B cell (primary cell): ENCODE results near the gene IL4. TPM values are rescaled to one million over a fixed set of nuclear protein-coding genes. Genes with fewer than 3 reads are reported as not detected.

Experiments used
- ATAC-seq: fragments of 200-7000 bp; cut with Tn5 transposase; one replicate; pipeline ENCODE4 v1.10.0; 2021; ENCODE audit warnings: low read depth, mild to moderate bottlenecking, moderate number of reproducible peaks, moderate library complexity
- CTCF ChIA-PET: fragments of 350-600 bp; sonication (Branson Sonifier 250); formaldehyde crosslinking; loops from one replicate; lab custom pipeline; 2021; ENCODE audit warnings: antibody characterized with exemption, inconsistent platforms; lab: Charles Lee
- POLR2A ChIA-PET: fragments of 350-600 bp; sonication (Branson Sonifier 250); formaldehyde crosslinking; loops from one replicate; lab custom pipeline; 2021; ENCODE audit warnings: antibody characterized with exemption; lab: Charles Lee
- DNase-seq: peaks from one replicate; pipeline ENCODE4 v3.0.0; 2013
- H2AFZ ChIP-seq: 2 replicates; pipeline ENCODE4 v1.6.1; 2012; ENCODE audit warnings: mild to moderate bottlenecking, low read depth, low read length; ENCODE audit not compliant: insufficient read depth, poor library complexity, severe bottlenecking
- H3K27ac ChIP-seq, 2 donors: 1 replicate in 1 of 2; 2 replicates in 1 of 2; pipeline ENCODE4 v1.5.1; 2012 to 2013; ENCODE audit warnings: low read length in 2 of 2, mild to moderate bottlenecking in 2 of 2, moderate library complexity in 1 of 2
- H3K27me3 ChIP-seq, 4 experiments: fragments of 200-600 bp in 1 of 4; sonication (generic) in 1 of 4; replicated peaks in 1 of 4; 1 replicate in 2 of 4; 2 replicates in 2 of 4; pipeline versions ENCODE4 v1.6.1 to v1.7.0; 2013 to 2016; ENCODE audit warnings: low read length in 3 of 4, mild to moderate bottlenecking in 2 of 4, mixed read lengths in 1 of 4, moderate library complexity in 1 of 4; ENCODE audit not compliant: insufficient read depth in 4 of 4, control insufficient read depth in 3 of 4; ENCODE audit errors: control extremely low read depth in 1 of 4
- H3K36me3 ChIP-seq, 2 experiments: replicated peaks in 1 of 2; 1 replicate in 1 of 2; 2 replicates in 1 of 2; pipeline versions ENCODE4 v1.6.1 to v1.7.1; 2013; ENCODE audit warnings: low read length in 1 of 2; ENCODE audit not compliant: insufficient read depth in 2 of 2, control insufficient read depth in 1 of 2; ENCODE audit errors: control extremely low read depth in 1 of 2, extremely low read depth in 1 of 2
- H3K4me1 ChIP-seq, 2 donors: fragments of 200-600 bp in 1 of 2; sonication (generic) in 1 of 2; 1 replicate in 1 of 2; 2 replicates in 1 of 2; pipeline versions ENCODE4 v1.5.1 to v1.6.1; 2013 to 2017; ENCODE audit warnings: low read length in 2 of 2; ENCODE audit not compliant: control insufficient read depth in 2 of 2, insufficient read depth in 2 of 2
- H3K4me2 ChIP-seq: replicated peaks from 2 replicates; pipeline ENCODE3; 2012; ENCODE audit warnings: mild to moderate bottlenecking, low read depth, low read length; ENCODE audit not compliant: poor library complexity, severe bottlenecking
- H3K4me3 ChIP-seq, 5 experiments: fragments of 200-600 bp in 1 of 5; sonication (generic) in 1 of 5; 1 replicate in 3 of 5; 2 replicates in 2 of 5; pipeline versions ENCODE4 v1.5.1 to v1.7.0; 2011 to 2016; ENCODE audit warnings: low read length in 4 of 5, mild to moderate bottlenecking in 4 of 5, low read depth in 2 of 5, control low read depth in 1 of 5, moderate library complexity in 1 of 5; ENCODE audit not compliant: insufficient read depth in 1 of 5; ENCODE audit errors: control extremely low read depth in 1 of 5, extremely low read depth in 1 of 5
- H3K79me2 ChIP-seq: fragments of 200-600 bp; sonication (generic); one replicate; pipeline ENCODE4 v1.6.0; 2016; ENCODE audit warnings: low read length; ENCODE audit not compliant: control insufficient read depth, insufficient read depth
- H3K9ac ChIP-seq: fragments of 200-600 bp; sonication (generic); 2 replicates; pipeline ENCODE4 v1.6.1; 2017; ENCODE audit warnings: mild to moderate bottlenecking, low read length, moderate library complexity
- H3K9me3 ChIP-seq, 3 donors: one replicate each; pipeline versions ENCODE4 v1.6.1 to v1.7.1; 2013; ENCODE audit warnings: low read length in 2 of 3; ENCODE audit not compliant: control insufficient read depth in 2 of 3, insufficient read depth in 1 of 3; ENCODE audit errors: control extremely low read depth in 1 of 3
- H4K20me1 ChIP-seq: 2 replicates; pipeline ENCODE4 v1.6.0; 2012; ENCODE audit warnings: mild to moderate bottlenecking, low read length; ENCODE audit not compliant: insufficient read depth, control insufficient read depth, poor library complexity, severe bottlenecking
- H3K27ac Mint-ChIP-seq: one replicate; pipeline ENCODE4 v1.8.0; 2021; ENCODE audit warnings: mixed read lengths
- H3K27me3 Mint-ChIP-seq: one replicate; pipeline ENCODE4 v1.8.0; 2021; ENCODE audit warnings: mixed read lengths
- H3K4me1 Mint-ChIP-seq: one replicate; pipeline ENCODE4 v1.8.0; 2021; ENCODE audit warnings: mixed read lengths
- H3K4me3 Mint-ChIP-seq: one replicate; pipeline ENCODE4 v1.8.0; 2021; ENCODE audit warnings: mixed read lengths
- H3K9me3 Mint-ChIP-seq: one replicate; pipeline ENCODE4 v1.8.0; 2022; ENCODE audit warnings: mixed read lengths; ENCODE audit not compliant: insufficient read depth
- EZH2 ChIP-seq: IDR thresholded peaks from 2 replicates; pipeline ENCODE4 v1.6.1; 2012; ENCODE audit warnings: borderline replicate concordance, low read depth, mild to moderate bottlenecking, moderate library complexity, low read length; ENCODE audit not compliant: insufficient read depth, poor library complexity, severe bottlenecking
- WGBS: methylation state at CpG from one replicate; pipeline ENCODE4 v1.1.5; 2013; ENCODE audit warnings: missing lambda C conversion rate; ENCODE audit not compliant: insufficient coverage; 5-methylcytosine and 5-hydroxymethylcytosine counted together
- intact Hi-C: fragments of 100-400 bp; cut with micrococcal nuclease; formaldehyde crosslinking; loops from one replicate; pipeline ENCODE4 v1.10.0; 2022
- polyA plus RNA-seq: library from polyadenylated mRNA; depleted of rRNA; stranded (reverse); fragments of >200 nt; gene quantifications from 2 replicates; pipeline ENCODE4 v1.2.3, GENCODE V29; 2012
- total RNA-seq, 2 donors: library from RNA; stranded (reverse); fragments of 120-200 nt in 1 of 2; gene quantifications; 1 replicate in 1 of 2; 2 replicates in 1 of 2; pipeline versions ENCODE4 v1.2.3 to v1.2.4, GENCODE V29; 2013 to 2022
- TF ChIP-seq, protein P1 (sequence below): fragments of 200-600 bp; IDR thresholded peaks from one replicate; pipeline ENCODE4 v1.8.0; 2022; ENCODE audit warnings: antibody characterized with exemption, mild to moderate bottlenecking

IL4 gene
- total and polyA plus RNA-seq, 2 donors (not counting 1 experiment from before 2014, with no cell fraction given) = not detected

DNA sequence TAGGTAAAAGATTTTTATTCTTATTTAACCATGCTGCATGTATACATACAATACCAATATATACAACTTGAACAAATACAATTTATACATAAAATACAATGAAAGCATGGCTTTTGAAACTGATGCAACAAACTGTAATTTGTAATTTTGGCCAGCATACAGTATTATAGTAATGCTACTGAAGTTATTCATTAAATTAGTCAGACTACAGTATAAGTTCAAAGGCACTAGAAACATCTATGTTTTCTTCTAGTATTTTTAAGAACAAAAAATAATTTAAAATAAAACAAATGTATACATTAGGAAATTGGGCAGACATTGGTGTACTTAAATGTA, 18.8 kb downstream of the IL4 start:
- no peak for TF ChIP-seq EZH2
- TF ChIP-seq, protein P1, sequence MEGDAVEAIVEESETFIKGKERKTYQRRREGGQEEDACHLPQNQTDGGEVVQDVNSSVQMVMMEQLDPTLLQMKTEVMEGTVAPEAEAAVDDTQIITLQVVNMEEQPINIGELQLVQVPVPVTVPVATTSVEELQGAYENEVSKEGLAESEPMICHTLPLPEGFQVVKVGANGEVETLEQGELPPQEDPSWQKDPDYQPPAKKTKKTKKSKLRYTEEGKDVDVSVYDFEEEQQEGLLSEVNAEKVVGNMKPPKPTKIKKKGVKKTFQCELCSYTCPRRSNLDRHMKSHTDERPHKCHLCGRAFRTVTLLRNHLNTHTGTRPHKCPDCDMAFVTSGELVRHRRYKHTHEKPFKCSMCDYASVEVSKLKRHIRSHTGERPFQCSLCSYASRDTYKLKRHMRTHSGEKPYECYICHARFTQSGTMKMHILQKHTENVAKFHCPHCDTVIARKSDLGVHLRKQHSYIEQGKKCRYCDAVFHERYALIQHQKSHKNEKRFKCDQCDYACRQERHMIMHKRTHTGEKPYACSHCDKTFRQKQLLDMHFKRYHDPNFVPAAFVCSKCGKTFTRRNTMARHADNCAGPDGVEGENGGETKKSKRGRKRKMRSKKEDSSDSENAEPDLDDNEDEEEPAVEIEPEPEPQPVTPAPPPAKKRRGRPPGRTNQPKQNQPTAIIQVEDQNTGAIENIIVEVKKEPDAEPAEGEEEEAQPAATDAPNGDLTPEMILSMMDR = no peak
- no peaks in the 10 kb centered on the region for H3K27me3 Mint-ChIP-seq
- Histone ChIP-seq H3K27ac (no peak overlapping the region), H3K79me2 (no peaks in the 10 kb centered on the region), H2AFZ (no peak overlapping the region), H3K4me1 (peaks cover 0 to 7% of the 10 kb centered on the region in 2 donors), H3K4me3 (no peak overlapping the region), H3K4me2 (no peak overlapping the region), H4K20me1 (no peaks in the 10 kb centered on the region), H3K27me3 (no peaks in the 10 kb centered on the region), H3K9me3 (no peaks in the 10 kb centered on the region), H3K9ac (no peak overlapping the region), H3K36me3 (no peaks in the 10 kb centered on the region)
- DNase-seq (no peak), ATAC-seq (no peak)
- H3K27ac Mint-ChIP-seq = no peak overlapping the region
- no peak overlapping the region for H3K4me3 Mint-ChIP-seq
- POLR2A ChIA-PET = no interaction called here
- H3K4me1 Mint-ChIP-seq = peaks cover 20% of the 10 kb centered on the region
- intact Hi-C loops = no loop called here
- CTCF ChIA-PET = no interaction called here
- peaks cover 2% of the 10 kb centered on the region for H3K9me3 Mint-ChIP-seq

DNA sequence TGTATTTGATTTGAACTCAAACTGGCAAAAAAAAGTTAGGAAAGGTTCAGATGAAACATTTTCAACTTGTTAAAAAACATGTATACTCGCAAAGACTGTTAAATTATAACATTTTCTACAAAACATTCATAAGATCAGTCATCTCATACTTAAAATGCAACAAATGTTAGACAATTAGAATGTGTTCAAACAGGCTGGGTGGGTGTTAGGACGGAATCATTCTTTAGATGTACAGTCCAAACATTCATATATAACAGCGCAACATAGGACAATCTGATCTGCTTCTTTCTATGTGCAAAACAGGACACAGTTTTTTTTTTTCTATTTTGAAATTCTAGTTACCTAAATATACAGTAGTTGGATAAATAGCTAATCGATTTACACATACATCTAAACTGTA, 22.2 kb downstream of the IL4 start:
- H3K4me1 Mint-ChIP-seq = no peaks in the 10 kb centered on the region
- Histone ChIP-seq H3K27ac (no peak overlapping the region), H2AFZ (no peak overlapping the region), H4K20me1 (no peaks in the 10 kb centered on the region), H3K79me2 (no peaks in the 10 kb centered on the region), H3K4me1 (no peaks in the 10 kb centered on the region), H3K4me2 (no peak overlapping the region), H3K36me3 (peaks cover 2 to 4% of the 10 kb centered on the region in 2 experiments), H3K27me3 (no peaks in the 10 kb centered on the region), H3K9me3 (no peaks in the 10 kb centered on the region), H3K9ac (no peak overlapping the region), H3K4me3 (no peak overlapping the region)
- H3K4me3 Mint-ChIP-seq = no peak overlapping the region
- no CpG with 5 or more reads among the region's 4 CpGs for WGBS
- no peaks in the 10 kb centered on the region for H3K27me3 Mint-ChIP-seq
- ATAC-seq (no peak), DNase-seq (no peak)
- intact Hi-C loops = no loop called here
- POLR2A ChIA-PET = no interaction called here
- H3K27ac Mint-ChIP-seq = no peak overlapping the region
- TF ChIP-seq EZH2 = no peak
- TF ChIP-seq, protein P1 = no peak
- peaks cover 2% of the 10 kb centered on the region for H3K9me3 Mint-ChIP-seq
- CTCF ChIA-PET = no interaction called here
